Endothelial cell (in vitro differentiated cells): ENCODE measurements around the gene LSS. TPM values are rescaled to one million over a fixed set of nuclear protein-coding genes. Genes with fewer than 3 reads are reported as not detected.
"Not testable (repeated sequence)": the region's sequence is repeated elsewhere in the genome, so short reads cannot be mapped to it uniquely, and the experiment has no call there.

Experiments used
- DNase-seq: peaks from one replicate; pipeline ENCODE4 v3.0.0; 2021; ENCODE audit warnings: low spot score
- H3K27ac Mint-ChIP-seq: one replicate; pipeline ENCODE4 v1.8.0; 2021; ENCODE audit warnings: mixed read lengths, inconsistent platforms; ENCODE audit not compliant: unreplicated experiment
- H3K27me3 Mint-ChIP-seq: one replicate; pipeline ENCODE4 v1.8.0; 2021; ENCODE audit warnings: mild to moderate bottlenecking, moderate library complexity, mixed read lengths, inconsistent platforms; ENCODE audit not compliant: unreplicated experiment
- H3K36me3 Mint-ChIP-seq: one replicate; pipeline ENCODE4 v1.8.0; 2021; ENCODE audit warnings: mild to moderate bottlenecking, low read depth, mixed read lengths, inconsistent platforms; ENCODE audit not compliant: unreplicated experiment
- H3K4me1 Mint-ChIP-seq: one replicate; pipeline ENCODE4 v1.8.0; 2021; ENCODE audit warnings: mild to moderate bottlenecking, mixed read lengths, inconsistent platforms; ENCODE audit not compliant: unreplicated experiment
- H3K4me3 Mint-ChIP-seq: one replicate; pipeline ENCODE4 v1.8.0; 2021; ENCODE audit warnings: mild to moderate bottlenecking, mixed read lengths, inconsistent platforms; ENCODE audit not compliant: unreplicated experiment
- H3K9me3 Mint-ChIP-seq: one replicate; pipeline ENCODE4 v1.8.0; 2021; ENCODE audit warnings: mixed read lengths, inconsistent platforms; ENCODE audit not compliant: unreplicated experiment
- total RNA-seq: library from RNA; stranded (reverse); fragmentation: NEBNext Ultra II Directional; extraction: Animal tissue kit (Norgen Biotek cat#: 25700); gene quantifications from one replicate; pipeline ENCODE4 v1.2.1, GENCODE V29; 2021; ENCODE audit not compliant: unreplicated experiment
- TF ChIP-seq, protein P1 (sequence below): fragments of 200-600 bp; sonication (generic); IDR thresholded peaks from one replicate; pipeline ENCODE4 v1.5.0; 2021; ENCODE audit warnings: antibody characterized with exemption; ENCODE audit not compliant: unreplicated experiment

The LSS gene
- total RNA-seq, 1 donor from 2014 or later = 157 TPM

DNA sequence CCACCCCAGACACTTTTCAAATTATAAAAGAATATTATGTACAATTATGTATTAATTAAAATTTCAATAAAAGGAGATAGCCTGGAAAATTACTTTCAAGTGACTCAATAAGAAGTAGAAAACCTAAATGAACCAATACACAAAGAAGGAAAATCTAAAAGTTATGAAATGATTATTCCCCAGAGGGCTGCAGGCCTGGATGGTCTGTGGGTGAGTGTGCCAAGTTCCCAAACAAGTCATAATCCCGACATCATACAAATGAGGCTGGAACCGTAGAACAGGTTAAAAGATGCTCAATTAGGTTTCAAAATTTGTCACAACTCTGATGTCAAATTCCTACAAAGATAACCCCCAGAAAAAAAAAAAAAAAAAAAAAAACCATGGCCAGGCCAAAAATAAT is 57.0 kb downstream of the LSS start:
- Mint-ChIP-seq H3K27me3 (peaks cover 7% of the 10 kb centered on the region), H3K9me3 (no peaks in the 10 kb centered on the region), H3K4me3 (no peak overlapping the region), H3K27ac (peak overlapping the region; percentile 1), H3K36me3 (peaks cover 16% of the 10 kb centered on the region), H3K4me1 (peaks cover 4% of the 10 kb centered on the region)
- no peak for DNase-seq
- TF ChIP-seq, protein P1, sequence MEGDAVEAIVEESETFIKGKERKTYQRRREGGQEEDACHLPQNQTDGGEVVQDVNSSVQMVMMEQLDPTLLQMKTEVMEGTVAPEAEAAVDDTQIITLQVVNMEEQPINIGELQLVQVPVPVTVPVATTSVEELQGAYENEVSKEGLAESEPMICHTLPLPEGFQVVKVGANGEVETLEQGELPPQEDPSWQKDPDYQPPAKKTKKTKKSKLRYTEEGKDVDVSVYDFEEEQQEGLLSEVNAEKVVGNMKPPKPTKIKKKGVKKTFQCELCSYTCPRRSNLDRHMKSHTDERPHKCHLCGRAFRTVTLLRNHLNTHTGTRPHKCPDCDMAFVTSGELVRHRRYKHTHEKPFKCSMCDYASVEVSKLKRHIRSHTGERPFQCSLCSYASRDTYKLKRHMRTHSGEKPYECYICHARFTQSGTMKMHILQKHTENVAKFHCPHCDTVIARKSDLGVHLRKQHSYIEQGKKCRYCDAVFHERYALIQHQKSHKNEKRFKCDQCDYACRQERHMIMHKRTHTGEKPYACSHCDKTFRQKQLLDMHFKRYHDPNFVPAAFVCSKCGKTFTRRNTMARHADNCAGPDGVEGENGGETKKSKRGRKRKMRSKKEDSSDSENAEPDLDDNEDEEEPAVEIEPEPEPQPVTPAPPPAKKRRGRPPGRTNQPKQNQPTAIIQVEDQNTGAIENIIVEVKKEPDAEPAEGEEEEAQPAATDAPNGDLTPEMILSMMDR = no peak

- not testable (repeated sequence) for H3K4me1 Mint-ChIP-seq, H3K9me3 Mint-ChIP-seq, DNase-seq, H3K27me3 Mint-ChIP-seq
- Mint-ChIP-seq H3K27ac (peak overlapping the region; percentile 88), H3K36me3 (peaks cover 16% of the 10 kb centered on the region), H3K4me3 (peak overlapping the region; percentile 73)
These were observed 58.0 kb downstream of the LSS start for GRCh38 chr21:46170436-46171193.

DNA sequence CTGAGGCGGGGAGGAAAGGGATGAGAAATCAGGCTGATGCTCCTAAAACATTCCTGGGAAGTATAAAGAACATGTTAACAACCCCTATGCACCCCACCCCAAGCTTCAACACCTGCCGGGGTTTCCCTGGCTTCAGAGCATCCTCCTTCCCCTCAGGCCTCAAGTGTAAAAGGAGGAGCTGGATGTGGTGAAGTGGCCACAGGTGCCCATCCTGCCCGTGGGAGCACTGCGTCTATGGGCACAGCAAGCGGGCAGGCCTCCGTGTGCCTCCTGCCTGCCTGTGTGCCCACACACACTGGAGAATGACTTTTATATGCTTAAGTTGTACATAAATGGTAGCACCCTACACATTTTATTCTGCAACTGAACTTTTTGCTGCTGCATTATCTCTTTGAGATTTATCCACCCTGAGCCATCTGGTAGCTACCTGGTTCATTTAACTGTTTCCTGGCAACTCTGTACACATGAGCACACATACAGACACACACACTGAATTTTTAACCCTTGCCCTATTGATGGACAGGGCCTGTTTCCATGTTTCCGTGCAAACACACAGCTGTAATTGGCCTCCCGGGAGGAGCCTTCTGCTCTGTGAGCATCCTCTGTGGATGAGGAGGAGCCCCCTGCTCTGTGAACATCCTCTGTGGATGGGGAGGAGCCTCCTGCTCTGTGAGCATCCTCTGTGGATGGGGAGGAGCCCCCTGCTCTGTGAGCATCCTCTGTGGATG is 59.8 kb downstream of the LSS start:
- no peak for DNase-seq
- Mint-ChIP-seq H3K36me3 (peaks cover 16% of the 10 kb centered on the region), H3K9me3 (no peaks in the 10 kb centered on the region), H3K4me1 (peaks cover 4% of the 10 kb centered on the region), H3K27ac (no peak overlapping the region), H3K4me3 (no peak overlapping the region), H3K27me3 (peaks cover 8% of the 10 kb centered on the region)
- TF ChIP-seq, protein P1 = no peak

- no peak for DNase-seq
- no peak overlapping the region for H3K4me3 Mint-ChIP-seq
- H3K27ac Mint-ChIP-seq = no peak overlapping the region
- TF ChIP-seq, protein P1 = no peak
- peaks cover 8% of the 10 kb centered on the region for H3K27me3 Mint-ChIP-seq
- no peaks in the 10 kb centered on the region for H3K9me3 Mint-ChIP-seq
- peaks cover 18% of the 10 kb centered on the region for H3K36me3 Mint-ChIP-seq
- H3K4me1 Mint-ChIP-seq = peaks cover 4% of the 10 kb centered on the region
These were observed 60.3 kb downstream of the LSS start for GRCh38 chr21:46168238-46168637.

DNA sequence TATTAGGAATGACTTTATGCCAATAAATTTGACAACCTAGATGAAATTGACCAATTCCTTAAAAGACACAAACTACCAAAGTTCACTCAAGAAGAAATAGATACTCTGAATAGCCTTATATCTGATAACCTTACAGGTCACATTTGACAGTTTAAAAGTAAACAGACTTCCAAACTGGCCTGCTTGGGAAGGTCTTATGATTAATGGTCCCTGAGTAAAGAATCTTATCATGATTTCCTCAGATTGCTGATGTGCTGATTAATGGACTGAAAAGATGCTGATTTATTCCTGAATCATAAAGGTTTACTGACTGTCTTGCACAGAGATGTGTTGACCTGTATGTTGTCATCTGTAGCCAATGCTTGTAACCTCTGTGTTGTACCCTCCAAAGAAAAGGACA is 63.5 kb downstream of the LSS start:
- DNase-seq = no peak
- Mint-ChIP-seq H3K9me3 (no peaks in the 10 kb centered on the region), H3K27me3 (peaks cover 4% of the 10 kb centered on the region), H3K36me3 (peaks cover 11% of the 10 kb centered on the region), H3K27ac (no peak overlapping the region), H3K4me1 (no peaks in the 10 kb centered on the region), H3K4me3 (no peak overlapping the region)
- TF ChIP-seq, protein P1 = no peak
